Muscle of back (tissue), 11 donors: Measurements from ENCODE around the gene TTLL8. TPM values are rescaled to one million over a fixed set of nuclear protein-coding genes. Genes with fewer than 3 reads are reported as not detected.

Experiments
- DNase-seq, 3 donors: peaks; one replicate each; pipeline versions ENCODE4 v3.0.0 to v3.0.0-alpha.2; 2013
- polyA plus RNA-seq, 10 donors: library from polyadenylated mRNA; unstranded; fragments of 120-200 nt; gene quantifications; one replicate each; pipeline ENCODE4 v1.2.1, GENCODE V29; 2013; ENCODE audit not compliant: insufficient read length in 10 of 10

Gene TTLL8
- polyA plus RNA-seq, 10 donors, result not detected

GRCh38 chr22:50083462-50084079, 25.5 kb upstream of the TTLL8 start:
- no peak for DNase-seq

- DNase-seq, result no peak
Observed at GRCh38 chr22:50082961-50083461, 24.9 kb upstream of the TTLL8 start.

GRCh38 chr22:50082197-50082715, 24.2 kb upstream of the TTLL8 start:
- DNase-seq, result no peak

GRCh38 chr22:50081426-50082196, 23.5 kb upstream of the TTLL8 start:
- DNase-seq, result no peak

GRCh38 chr22:50080077-50080465, 22.0 kb upstream of the TTLL8 start:
- DNase-seq, result no peak

GRCh38 chr22:50078761-50079160, 20.7 kb upstream of the TTLL8 start:
- DNase-seq, result no peak

GRCh38 chr22:50078246-50078645, 20.1 kb upstream of the TTLL8 start:
- no peak for DNase-seq

- no peak for DNase-seq
Observed at GRCh38 chr22:50076646-50077535, 18.8 kb upstream of the TTLL8 start.

GRCh38 chr22:50074551-50075530, 16.7 kb upstream of the TTLL8 start:
- DNase-seq, result no peak

- no peak for DNase-seq
Observed at GRCh38 chr22:50074056-50074455, 16.0 kb upstream of the TTLL8 start.

- no peak for DNase-seq
Observed at GRCh38 chr22:50072714-50073538, 14.8 kb upstream of the TTLL8 start.

- DNase-seq, result no peak
Observed at GRCh38 chr22:50072167-50072555, 14.1 kb upstream of the TTLL8 start.

- DNase-seq, result no peak
Observed at GRCh38 chr22:50071432-50072166, 13.5 kb upstream of the TTLL8 start.

- DNase-seq, result no peak
Observed at GRCh38 chr22:50070366-50070765, 12.3 kb upstream of the TTLL8 start.

GRCh38 chr22:50068096-50068495, 10.0 kb upstream of the TTLL8 start:
- DNase-seq, result no peak

- DNase-seq, result no peak
Observed at GRCh38 chr22:50067244-50067643, 9.1 kb upstream of the TTLL8 start.

GRCh38 chr22:50064453-50064852, 6.4 kb upstream of the TTLL8 start:
- no peak for DNase-seq

GRCh38 chr22:50063589-50064393, 5.7 kb upstream of the TTLL8 start:
- no peak for DNase-seq
